Lower lobe of right lung (tissue), 2 donors: ENCODE results near the gene FRMD4A. TPM values are rescaled to one million over a fixed set of nuclear protein-coding genes. Genes with fewer than 3 reads are reported as not detected.

Experiments
- ATAC-seq, 2 donors: fragments of 200-7000 bp; cut with Tn5 transposase; one replicate each; pipeline ENCODE4 v1.9.1; 2020 to 2022; ENCODE audit warnings: mild to moderate bottlenecking in 2 of 2, moderate library complexity in 2 of 2
- DNase-seq: peaks from one replicate; pipeline ENCODE4 v3.0.0-alpha.2; 2020
- H3K27ac ChIP-seq: fragments of 200-600 bp; one replicate; pipeline ENCODE4 v1.8.0; 2022
- H3K27me3 ChIP-seq: fragments of 200-600 bp; one replicate; pipeline ENCODE4 v1.8.0; 2022; ENCODE audit warnings: low read depth
- H3K36me3 ChIP-seq: fragments of 200-600 bp; one replicate; pipeline ENCODE4 v1.8.0; 2022; ENCODE audit warnings: mild to moderate bottlenecking
- H3K4me1 ChIP-seq: fragments of 200-600 bp; one replicate; pipeline ENCODE4 v1.8.0; 2022
- H3K4me3 ChIP-seq: fragments of 200-600 bp; one replicate; pipeline ENCODE4 v1.8.0; 2022; ENCODE audit warnings: mild to moderate bottlenecking
- H3K9me3 ChIP-seq: fragments of 200-600 bp; one replicate; pipeline ENCODE4 v1.8.0; 2022
- CTCF ChIP-seq: fragments of 200-600 bp; IDR thresholded peaks from one replicate; pipeline ENCODE4 v1.8.0; 2022; ENCODE audit warnings: antibody characterized with exemption, mild to moderate bottlenecking
- intact Hi-C: fragments of 100-400 bp; cut with DNase I; formaldehyde crosslinking; loops from one replicate; pipeline ENCODE4 v1.11.0; 2022
- total RNA-seq: library from RNA; stranded (reverse); fragmentation: NEBNext Ultra II Directional; extraction: Animal tissue kit (Norgen Biotek cat#: 25700); gene quantifications from one replicate; pipeline ENCODE4 v1.2.1, GENCODE V29; 2021
- donor health status: DM: no; HTN: yes; CAD: no; lungs with severe emphysema.

FRMD4A gene
- total RNA-seq, 1 donor from 2014 or later: 64.8 TPM

DNA sequence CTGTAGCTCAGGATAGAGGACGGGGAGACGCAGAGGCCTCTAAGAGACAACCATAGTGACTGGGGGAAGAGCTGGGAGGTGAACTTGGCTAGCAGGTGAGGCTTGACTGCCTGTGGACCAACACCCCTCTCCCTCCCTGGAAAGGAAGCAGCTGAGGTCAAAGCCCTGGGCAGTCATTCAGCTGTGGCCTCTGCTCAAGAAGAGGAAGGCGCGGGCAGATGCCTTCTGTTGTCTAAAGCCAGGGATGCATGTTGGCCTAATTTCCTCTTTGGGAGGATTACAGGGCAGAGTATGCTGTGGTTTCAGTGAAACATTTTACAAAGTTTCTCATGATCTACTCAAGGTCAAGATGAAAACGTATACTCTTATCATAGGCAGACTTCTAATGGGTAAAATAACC is 416.8 kb downstream of the FRMD4A start:
- peak; percentile 61 for DNase-seq

DNA sequence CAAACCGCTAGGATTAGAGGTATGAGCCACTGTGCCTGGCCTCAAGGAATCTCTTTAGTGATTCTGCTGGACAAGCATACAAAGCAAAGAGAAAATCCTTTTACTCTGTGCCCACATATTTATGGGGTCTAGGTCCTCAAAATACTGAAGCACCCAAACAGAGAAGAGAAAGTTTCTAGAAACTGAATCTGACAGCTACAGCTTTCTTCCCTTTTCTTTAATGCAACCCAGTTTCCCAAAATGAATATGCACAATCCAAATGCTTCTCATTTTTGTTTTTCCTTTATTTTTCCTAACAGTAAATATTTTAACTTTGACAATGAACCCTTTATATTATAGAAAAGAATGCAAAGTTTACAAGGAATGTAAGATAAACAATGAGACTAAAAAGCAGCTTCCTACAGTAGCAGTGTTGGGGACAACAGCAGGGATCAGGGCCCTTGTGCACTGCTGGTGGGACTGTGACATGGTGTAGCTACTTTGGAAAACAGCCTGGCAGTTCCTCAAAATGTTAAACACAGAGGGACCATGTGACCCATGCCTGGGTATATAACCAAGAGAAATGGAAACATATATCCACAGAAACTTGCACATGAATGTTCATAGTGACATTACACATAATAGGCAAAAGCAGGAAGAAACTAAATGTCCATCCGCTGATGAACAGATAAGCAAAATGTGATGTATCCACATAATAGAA is 418.8 kb downstream of the FRMD4A start:
- Histone ChIP-seq H3K9me3 (no peaks in the 10 kb centered on the region), H3K4me1 (peaks cover 6% of the 10 kb centered on the region), H3K4me3 (no peak overlapping the region), H3K36me3 (no peaks in the 10 kb centered on the region), H3K27me3 (no peaks in the 10 kb centered on the region), H3K27ac (no peak overlapping the region)
- TF ChIP-seq CTCF: no peak
- intact Hi-C loops: no loop called here
- DNase-seq (no peak), ATAC-seq (peak in 1 of 2 donors; percentile 39)

More for the DNA sequence above, 416.8 kb downstream of the FRMD4A start:
- peaks cover 6% of the 10 kb centered on the region for H3K4me1 ChIP-seq
- no peak overlapping the region for H3K4me3 ChIP-seq
- ATAC-seq: peak; percentile 31 to 46
- H3K9me3 ChIP-seq: no peaks in the 10 kb centered on the region
- H3K27ac ChIP-seq: no peak overlapping the region
- H3K27me3 ChIP-seq: no peaks in the 10 kb centered on the region
- no peak for TF ChIP-seq CTCF
- no peaks in the 10 kb centered on the region for H3K36me3 ChIP-seq
- intact Hi-C loops: no loop called here

- ATAC-seq (no peak), DNase-seq (no peak)
- intact Hi-C loops: no loop called here
- H3K36me3 ChIP-seq: no peaks in the 10 kb centered on the region
- peaks cover 6% of the 10 kb centered on the region for H3K4me1 ChIP-seq
- H3K4me3 ChIP-seq: no peak overlapping the region
- no peaks in the 10 kb centered on the region for H3K9me3 ChIP-seq
- H3K27ac ChIP-seq: no peak overlapping the region
- no peaks in the 10 kb centered on the region for H3K27me3 ChIP-seq
- no peak for TF ChIP-seq CTCF
These were observed 421.0 kb downstream of the FRMD4A start for GRCh38 chr10:13909516-13910258.

- Histone ChIP-seq H3K9me3 (no peaks in the 10 kb centered on the region), H3K36me3 (no peaks in the 10 kb centered on the region), H3K4me1 (peaks cover 6% of the 10 kb centered on the region), H3K4me3 (no peak overlapping the region), H3K27ac (no peak overlapping the region), H3K27me3 (no peaks in the 10 kb centered on the region)
- TF ChIP-seq CTCF: no peak
- DNase-seq (no peak), ATAC-seq (no peak)
- intact Hi-C loops: no loop called here
These were observed 422.2 kb downstream of the FRMD4A start for GRCh38 chr10:13908475-13908874.

DNA sequence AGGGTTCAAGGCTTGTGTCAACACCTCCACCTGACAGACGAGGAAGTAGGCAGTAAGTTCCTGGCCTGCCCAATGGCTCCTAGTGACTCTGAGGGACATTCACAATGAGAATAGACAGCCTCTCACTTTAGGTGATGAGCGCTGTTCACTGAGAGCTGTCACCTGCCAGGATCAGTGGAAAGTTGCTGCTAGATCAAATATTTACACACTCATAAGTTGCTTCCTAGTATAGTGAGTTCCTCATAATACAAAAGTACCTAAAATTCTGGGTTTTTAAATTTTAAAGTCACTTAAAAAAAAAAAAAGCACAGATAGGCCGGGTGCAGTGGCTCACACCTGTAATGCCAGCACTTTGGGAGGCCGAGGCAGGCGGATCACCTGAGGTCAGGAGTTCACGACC is 423.2 kb downstream of the FRMD4A start:
- no peaks in the 10 kb centered on the region for H3K27me3 ChIP-seq
- DNase-seq (no peak), ATAC-seq (no peak)
- TF ChIP-seq CTCF: no peak
- no peak overlapping the region for H3K27ac ChIP-seq
- no peak overlapping the region for H3K4me3 ChIP-seq
- intact Hi-C loops: no loop called here
- peaks cover 6% of the 10 kb centered on the region for H3K4me1 ChIP-seq
- H3K36me3 ChIP-seq: no peaks in the 10 kb centered on the region
- no peaks in the 10 kb centered on the region for H3K9me3 ChIP-seq
